NCI-H2227 (cell line): ENCODE measurements around the gene SUB1.
"Not testable (repeated sequence)": the region's sequence is repeated elsewhere in the genome, so short reads cannot be mapped to it uniquely, and the experiment has no call there.

ENCODE experiments used
- DNase-seq: peaks from one replicate; lab custom pipeline; 2025; ENCODE audit not compliant: unreplicated experiment; lab: John Stamatoyannopoulos, UW

Gene SUB1

GRCh38 chr5:32563614-32564013, 21.7 kb upstream of the SUB1 start:
- no peak for DNase-seq

- no peak for DNase-seq
Observed at GRCh38 chr5:32565145-32565544, 20.2 kb upstream of the SUB1 start.

- DNase-seq: no peak
Observed at GRCh38 chr5:32566319-32567111, 18.8 kb upstream of the SUB1 start.

- no peak for DNase-seq
Observed at GRCh38 chr5:32571128-32571527, 14.2 kb upstream of the SUB1 start.

- DNase-seq: no peak
Observed at GRCh38 chr5:32572778-32573480, 12.4 kb upstream of the SUB1 start.

- not testable (repeated sequence) for DNase-seq
Observed at GRCh38 chr5:32573481-32573854, 11.9 kb upstream of the SUB1 start.

GRCh38 chr5:32574540-32575175, 10.7 kb upstream of the SUB1 start:
- DNase-seq: no peak

GRCh38 chr5:32578363-32578762, 7.0 kb upstream of the SUB1 start:
- no peak for DNase-seq

- no peak for DNase-seq
Observed at GRCh38 chr5:32578764-32579163, 6.6 kb upstream of the SUB1 start.

- DNase-seq: no peak
Observed at GRCh38 chr5:32581010-32581785, 4.2 kb upstream of the SUB1 start.

GRCh38 chr5:32583582-32584232, 1.6 kb upstream of the SUB1 start:
- DNase-seq: no peak

GRCh38 chr5:32584646-32585045, 711 bp upstream of the SUB1 start:
- no peak for DNase-seq

GRCh38 chr5:32585122-32585445, 273 bp upstream of the SUB1 start:
- DNase-seq: no peak

GRCh38 chr5:32586276-32586599, 881 bp downstream of the SUB1 start:
- DNase-seq: no peak

GRCh38 chr5:32587067-32587551, 1.8 kb downstream of the SUB1 start:
- no peak for DNase-seq

GRCh38 chr5:32589416-32589815, 4.1 kb downstream of the SUB1 start:
- no peak for DNase-seq

- peak; percentile 75 for DNase-seq
Observed at GRCh38 chr5:32589942-32590869, 4.8 kb downstream of the SUB1 start.

GRCh38 chr5:32595118-32595517, 9.8 kb downstream of the SUB1 start:
- no peak for DNase-seq

GRCh38 chr5:32597041-32597629, 11.8 kb downstream of the SUB1 start:
- no peak for DNase-seq
